Ascending aorta (tissue), 2 donors: ENCODE data around the gene FEN1. TPM values are rescaled to one million over a fixed set of nuclear protein-coding genes. Genes with fewer than 3 reads are reported as not detected.

Experiments
- DNase-seq, 2 donors: peaks; one replicate each; pipeline ENCODE4 v3.0.0-alpha.2; 2019; ENCODE audit warnings: low spot score in 2 of 2
- H3K27ac ChIP-seq, 2 donors: fragments of 200-600 bp; sonication (generic); one replicate each; pipeline ENCODE4 v1.5.1; 2016 to 2017; ENCODE audit warnings: mild to moderate bottlenecking in 1 of 2
- H3K27me3 ChIP-seq: fragments of 200-600 bp; sonication (generic); one replicate; pipeline ENCODE4 v1.5.1; 2017
- H3K36me3 ChIP-seq, 2 donors: fragments of 200-600 bp; sonication (generic); one replicate each; pipeline ENCODE4 v1.5.1; 2016
- H3K4me1 ChIP-seq, 2 donors: fragments of 200-600 bp; sonication (generic); one replicate each; pipeline ENCODE4 v1.5.1; 2016 to 2017; ENCODE audit warnings: mild to moderate bottlenecking in 1 of 2
- H3K4me3 ChIP-seq, 2 donors: fragments of 200-600 bp; sonication (generic); one replicate each; pipeline ENCODE4 v1.5.1; 2016 to 2017; ENCODE audit warnings: mild to moderate bottlenecking in 1 of 2
- H3K9me3 ChIP-seq, 2 donors: fragments of 200-600 bp; sonication (generic); one replicate each; pipeline ENCODE4 v1.5.1; 2016
- intact Hi-C: fragments of 100-400 bp; cut with DNase I; formaldehyde crosslinking; loops from one replicate; pipeline ENCODE4 v1.15.1; 2023
- total RNA-seq: library from RNA; depleted of rRNA; stranded (reverse); fragments of >200 nt; gene quantifications from one replicate; pipeline ENCODE4 v1.1.0, GENCODE V29; 2016
- TF ChIP-seq, protein P1 (sequence below), 3 experiments: fragments of 200-600 bp in 2 of 3; fragments of 450-650 bp in 1 of 3; sonication (generic) in 2 of 3; IDR thresholded peaks; one replicate each; pipeline ENCODE4 v1.5.1; 2016 to 2019; ENCODE audit warnings: antibody characterized with exemption in 3 of 3, mild to moderate bottlenecking in 1 of 3, moderate library complexity in 1 of 3

Gene FEN1
- total RNA-seq, 1 donor from 2014 or later = 1.5 TPM

DNA sequence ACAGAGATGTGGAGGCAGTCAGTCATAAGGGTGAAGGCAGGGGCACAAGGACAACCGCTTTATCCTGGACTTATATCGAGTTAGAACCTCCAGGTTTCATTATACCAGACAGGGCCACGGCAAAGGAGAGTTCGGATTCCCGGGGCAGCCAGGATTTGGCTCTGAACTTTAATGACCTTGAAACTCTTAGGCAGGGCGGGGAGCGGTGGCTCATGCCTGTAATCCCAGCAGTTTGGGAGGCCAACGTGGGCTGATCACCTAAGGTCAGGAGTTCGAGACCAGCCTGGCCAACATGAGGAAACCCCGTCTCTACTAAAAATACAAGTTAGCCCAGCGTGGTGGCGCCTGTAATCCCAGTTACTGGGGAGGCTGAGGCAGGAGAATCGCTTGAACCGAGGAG is 41.3 kb upstream of the FEN1 start:
- intact Hi-C loops = no loop called here
- Histone ChIP-seq H3K9me3 (no peaks in the 10 kb centered on the region), H3K36me3 (no peaks in the 10 kb centered on the region), H3K4me3 (no peak overlapping the region), H3K4me1 (peaks cover 3 to 8% of the 10 kb centered on the region in 2 donors), H3K27me3 (no peaks in the 10 kb centered on the region), H3K27ac (no peak overlapping the region)
- TF ChIP-seq, protein P1, sequence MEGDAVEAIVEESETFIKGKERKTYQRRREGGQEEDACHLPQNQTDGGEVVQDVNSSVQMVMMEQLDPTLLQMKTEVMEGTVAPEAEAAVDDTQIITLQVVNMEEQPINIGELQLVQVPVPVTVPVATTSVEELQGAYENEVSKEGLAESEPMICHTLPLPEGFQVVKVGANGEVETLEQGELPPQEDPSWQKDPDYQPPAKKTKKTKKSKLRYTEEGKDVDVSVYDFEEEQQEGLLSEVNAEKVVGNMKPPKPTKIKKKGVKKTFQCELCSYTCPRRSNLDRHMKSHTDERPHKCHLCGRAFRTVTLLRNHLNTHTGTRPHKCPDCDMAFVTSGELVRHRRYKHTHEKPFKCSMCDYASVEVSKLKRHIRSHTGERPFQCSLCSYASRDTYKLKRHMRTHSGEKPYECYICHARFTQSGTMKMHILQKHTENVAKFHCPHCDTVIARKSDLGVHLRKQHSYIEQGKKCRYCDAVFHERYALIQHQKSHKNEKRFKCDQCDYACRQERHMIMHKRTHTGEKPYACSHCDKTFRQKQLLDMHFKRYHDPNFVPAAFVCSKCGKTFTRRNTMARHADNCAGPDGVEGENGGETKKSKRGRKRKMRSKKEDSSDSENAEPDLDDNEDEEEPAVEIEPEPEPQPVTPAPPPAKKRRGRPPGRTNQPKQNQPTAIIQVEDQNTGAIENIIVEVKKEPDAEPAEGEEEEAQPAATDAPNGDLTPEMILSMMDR (IDR thresholded peaks at IDR 0.05) = no peak
- no peak for DNase-seq

DNA sequence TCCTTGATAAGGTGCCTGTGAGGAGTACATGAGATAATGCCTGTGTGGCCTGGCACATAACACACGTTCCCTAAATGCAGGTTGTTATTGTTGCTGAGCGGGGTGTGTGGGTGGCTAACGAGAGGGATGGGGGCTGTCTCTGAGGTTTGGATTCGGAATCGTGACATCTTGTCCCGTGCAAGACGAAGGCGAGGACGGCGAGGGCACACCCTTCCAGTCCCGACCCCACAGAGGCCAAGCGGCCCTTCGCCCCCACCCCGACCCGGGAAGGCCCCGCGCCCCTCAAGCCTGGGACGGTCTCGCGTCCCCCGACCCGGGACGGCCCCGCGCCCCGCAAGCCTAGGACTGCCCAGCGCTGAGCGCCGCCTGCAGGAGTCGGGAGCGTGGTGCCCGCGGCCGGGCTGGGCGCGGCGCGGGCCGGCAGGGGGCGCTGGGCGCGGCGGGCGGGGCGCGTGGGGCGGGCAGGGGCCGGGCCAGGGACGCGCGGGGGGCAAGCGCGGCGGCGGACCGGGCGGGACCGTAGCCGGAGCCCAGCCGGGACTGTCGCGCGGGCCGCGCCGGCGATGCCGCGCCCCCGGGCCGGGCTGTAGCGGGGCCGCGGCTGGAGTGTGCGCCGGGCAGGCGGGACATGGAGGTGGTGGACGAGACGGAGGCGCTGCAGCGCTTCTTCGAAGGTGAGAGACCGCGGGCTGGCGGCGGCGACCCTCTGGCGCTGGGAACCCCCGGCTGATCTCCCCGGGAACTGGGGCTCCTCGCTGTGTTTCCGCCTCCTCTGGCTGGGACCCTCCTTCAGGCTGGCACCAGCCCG is 40.4 kb upstream of the FEN1 start, which contains the start of gene MYRF:
MYRF (plus strand) TSS at position 520 of the 808 bp plus-strand sequence; CDS start at position 629, 109 bp downstream.
- H3K36me3 ChIP-seq = no peaks in the 10 kb centered on the region
- intact Hi-C loops = no loop called here
- peak within 1 kb of the TSS; percentile 53 to 63 for H3K4me3 ChIP-seq
- DNase-seq = no peak
- H3K27me3 ChIP-seq = no peaks in the 10 kb centered on the region
- TF ChIP-seq, protein P1 (IDR thresholded peaks at IDR 0.05) = peak; percentile 30 to 55 (median 40)
- H3K27ac ChIP-seq = no peak within 1 kb of the TSS
- peaks cover 3 to 8% of the 10 kb centered on the region in 2 donors for H3K4me1 ChIP-seq
- no peaks in the 10 kb centered on the region for H3K9me3 ChIP-seq

DNA sequence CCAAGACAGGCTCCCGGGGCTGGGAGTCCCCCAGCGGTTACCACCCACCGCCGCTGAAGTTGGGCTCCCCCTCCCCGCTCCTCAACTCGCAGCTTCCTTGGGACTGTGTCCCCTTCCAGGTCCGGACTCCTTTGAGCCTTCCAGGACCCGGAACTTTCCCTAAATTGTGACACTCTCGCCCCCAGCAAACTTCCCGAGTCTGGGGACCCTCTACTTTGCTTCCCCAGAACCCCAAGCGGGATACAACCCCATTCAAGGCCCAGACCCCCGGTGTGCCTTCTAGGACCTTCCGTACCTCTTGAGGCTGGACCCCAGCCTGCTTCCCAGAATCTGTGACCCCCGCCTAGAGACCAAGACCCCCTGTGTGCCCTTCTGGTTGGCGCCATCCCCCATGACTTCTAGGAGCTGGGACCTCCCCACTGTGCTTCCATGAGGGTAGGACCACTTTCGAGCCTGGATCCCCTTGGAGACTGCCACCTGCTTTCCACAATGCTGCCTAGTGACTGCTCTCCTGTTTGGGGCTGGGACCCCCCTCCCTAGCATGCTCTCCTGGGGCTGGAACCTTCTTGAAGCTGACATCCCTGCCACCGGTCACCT is 39.7 kb upstream of the FEN1 start:
- intact Hi-C loops = no loop called here
- Histone ChIP-seq H3K27ac (no peak overlapping the region), H3K27me3 (no peaks in the 10 kb centered on the region)

DNA sequence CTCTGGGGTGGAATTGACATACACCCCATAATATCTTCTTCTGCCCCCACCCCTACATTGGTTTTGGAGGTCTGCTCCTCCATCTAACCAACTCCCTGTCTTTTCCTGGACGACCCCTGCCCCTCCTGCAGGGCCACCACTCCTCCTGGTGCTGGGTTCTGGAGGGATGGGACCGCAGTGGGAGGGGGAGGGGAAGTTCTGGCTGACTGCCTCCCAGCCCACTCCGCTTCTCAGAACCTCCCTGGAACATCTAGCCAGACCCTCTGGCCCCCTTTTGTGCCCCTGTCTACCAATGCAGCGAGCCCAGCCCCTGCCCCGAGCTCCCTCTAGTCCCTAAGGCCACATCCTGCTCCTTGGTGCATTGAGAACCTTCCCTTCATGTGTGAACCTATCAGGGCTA is 39.0 kb upstream of the FEN1 start:
- TF ChIP-seq, protein P1 (IDR thresholded peaks at IDR 0.05) = no peak
- Histone ChIP-seq H3K9me3 (no peaks in the 10 kb centered on the region), H3K27me3 (no peaks in the 10 kb centered on the region), H3K4me3 (no peak overlapping the region), H3K4me1 (peaks cover 3 to 8% of the 10 kb centered on the region in 2 donors), H3K36me3 (no peaks in the 10 kb centered on the region), H3K27ac (no peak overlapping the region)
- no peak for DNase-seq
- intact Hi-C loops = no loop called here

More for the DNA sequence above, 39.7 kb upstream of the FEN1 start:
- H3K4me1 ChIP-seq = peaks cover 3 to 8% of the 10 kb centered on the region in 2 donors
- TF ChIP-seq, protein P1 (IDR thresholded peaks at IDR 0.05) = no peak
- no peaks in the 10 kb centered on the region for H3K36me3 ChIP-seq
- no peaks in the 10 kb centered on the region for H3K9me3 ChIP-seq
- DNase-seq = no peak
- H3K4me3 ChIP-seq = peak overlapping the region; percentile 53 to 63

DNA sequence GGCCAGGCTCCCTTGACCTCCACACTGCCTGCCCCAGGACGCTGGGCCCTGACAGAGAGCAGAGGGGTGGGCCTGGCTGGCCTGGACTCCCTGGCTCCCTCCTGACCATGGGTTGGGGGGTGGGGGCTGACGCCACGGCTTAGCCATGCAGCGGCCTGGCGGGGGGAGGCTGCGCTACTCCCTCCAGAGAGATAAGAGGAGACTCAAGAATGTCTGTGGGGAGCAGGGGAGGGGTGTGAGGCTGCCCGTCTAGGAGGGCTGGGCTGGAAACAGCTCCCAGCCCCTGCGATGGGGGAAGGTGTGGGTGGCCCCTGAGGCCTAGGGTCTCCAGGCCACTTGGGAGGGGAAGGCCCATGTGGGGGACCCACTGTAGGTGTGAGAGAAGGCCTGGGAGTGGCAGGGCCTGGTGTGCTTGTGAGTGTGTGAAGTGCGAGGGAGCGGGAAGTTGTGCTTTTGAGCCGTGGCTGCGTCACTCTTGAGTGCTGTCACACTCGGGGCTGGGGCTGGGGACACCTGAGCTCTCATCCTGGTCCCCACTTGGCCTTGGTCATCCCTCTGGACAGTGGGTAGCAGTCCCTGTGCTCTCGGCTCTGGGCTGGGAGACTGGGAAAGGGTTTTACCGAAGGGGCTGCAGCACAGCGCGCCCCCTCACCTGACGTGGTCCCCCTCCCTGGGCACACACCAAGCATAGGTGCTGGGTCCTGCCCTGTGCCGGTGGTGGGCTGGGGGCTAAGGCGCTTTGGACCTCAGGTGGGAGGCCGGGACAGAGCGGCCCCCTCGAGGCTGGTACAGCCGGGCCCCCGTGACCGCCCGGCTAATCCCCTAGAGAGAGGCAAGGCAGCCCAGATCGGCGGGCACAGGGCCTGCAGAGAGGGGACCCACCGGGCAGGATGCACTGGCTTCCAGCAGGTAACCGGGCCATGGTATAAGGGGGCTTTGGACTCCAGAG is 37.9 kb upstream of the FEN1 start:
- Histone ChIP-seq H3K27ac (no peak overlapping the region), H3K4me1 (peaks cover 3 to 8% of the 10 kb centered on the region in 2 donors), H3K36me3 (no peaks in the 10 kb centered on the region), H3K9me3 (no peaks in the 10 kb centered on the region), H3K27me3 (no peaks in the 10 kb centered on the region), H3K4me3 (no peak overlapping the region)
- TF ChIP-seq, protein P1 (IDR thresholded peaks at IDR 0.05) = no peak
- DNase-seq = no peak
- intact Hi-C loops = no loop called here
